LNCAP (cell line): ENCODE data around the gene XRCC3.

Source experiments
- CTCF ChIP-seq: fragments of 450-650 bp; IDR thresholded peaks from 2 replicates; pipeline ENCODE4 v1.5.1; 2017; ENCODE audit warnings: mild to moderate bottlenecking

XRCC3 gene

DNA sequence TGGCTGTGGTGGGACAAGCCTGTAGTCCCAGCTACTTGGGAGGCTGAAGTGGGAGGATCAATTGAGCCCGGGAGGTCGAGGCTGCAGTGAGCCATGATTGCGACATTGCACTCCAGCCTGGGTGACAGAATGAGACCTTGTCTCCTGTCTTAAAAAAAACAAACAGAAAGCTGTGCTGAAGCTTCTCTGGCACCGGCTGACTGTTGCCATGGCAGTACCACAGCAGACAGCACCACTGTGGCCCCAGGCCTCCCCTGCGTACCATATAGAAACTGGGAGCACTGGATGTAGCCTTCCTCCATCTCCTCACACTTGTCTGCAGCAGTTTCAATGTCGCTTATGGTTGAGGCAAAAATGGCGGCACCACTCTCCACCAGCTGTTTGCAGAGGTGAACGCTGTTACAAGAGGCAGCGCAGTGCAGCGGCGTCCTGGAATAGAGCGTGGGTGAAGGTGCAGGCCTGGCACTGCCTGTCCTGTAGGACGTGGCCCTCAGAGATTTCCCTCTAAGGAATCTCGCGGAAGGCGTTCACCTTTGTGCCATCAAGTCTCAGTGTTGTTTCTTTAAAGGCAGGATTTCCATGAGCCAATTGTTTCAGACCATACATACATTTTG lies 22.3 kb upstream of the XRCC3 start:
- no peak for TF ChIP-seq CTCF

DNA sequence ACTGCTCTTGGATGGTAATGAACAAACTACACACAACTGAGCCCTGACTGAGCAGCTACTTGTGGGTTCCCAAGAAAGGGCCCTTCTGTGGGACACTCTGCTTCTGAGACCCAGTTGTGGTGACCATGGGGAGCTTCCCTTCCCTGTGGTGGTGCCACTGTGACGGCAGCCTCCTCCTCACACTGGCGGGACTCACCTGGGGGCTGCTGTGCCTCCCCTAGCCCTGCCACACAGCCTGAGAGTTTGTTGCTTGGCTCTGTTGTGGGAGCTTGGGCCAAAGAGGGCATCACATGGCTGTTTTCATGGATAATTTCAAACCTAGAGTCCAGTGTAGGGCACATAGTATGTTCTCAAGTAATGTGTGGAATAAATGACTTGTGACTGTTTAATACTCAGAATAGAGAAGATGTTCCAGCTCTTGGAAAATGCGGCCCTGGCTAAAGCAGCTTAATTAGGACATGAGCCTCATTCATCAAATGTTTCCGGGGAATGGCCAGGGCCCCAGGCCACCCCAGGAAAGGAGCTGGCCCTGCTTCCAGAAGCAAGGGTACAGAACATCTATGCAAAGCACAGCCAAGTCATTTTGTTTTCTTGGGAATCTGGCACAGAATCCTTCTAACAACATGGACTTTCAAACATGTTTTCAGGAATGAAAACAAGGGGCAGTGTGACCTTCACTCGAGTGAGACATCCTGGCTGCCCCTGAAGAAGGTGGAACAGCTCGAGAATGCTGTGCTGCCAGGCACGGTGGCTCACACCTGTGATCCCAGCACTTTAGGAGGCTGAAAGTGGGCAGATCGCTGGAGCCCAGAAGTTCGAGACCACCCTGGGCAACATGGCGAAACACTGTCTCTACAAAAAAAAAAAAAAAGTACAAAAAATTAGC lies 21.5 kb upstream of the XRCC3 start:
- TF ChIP-seq CTCF: no peak

DNA sequence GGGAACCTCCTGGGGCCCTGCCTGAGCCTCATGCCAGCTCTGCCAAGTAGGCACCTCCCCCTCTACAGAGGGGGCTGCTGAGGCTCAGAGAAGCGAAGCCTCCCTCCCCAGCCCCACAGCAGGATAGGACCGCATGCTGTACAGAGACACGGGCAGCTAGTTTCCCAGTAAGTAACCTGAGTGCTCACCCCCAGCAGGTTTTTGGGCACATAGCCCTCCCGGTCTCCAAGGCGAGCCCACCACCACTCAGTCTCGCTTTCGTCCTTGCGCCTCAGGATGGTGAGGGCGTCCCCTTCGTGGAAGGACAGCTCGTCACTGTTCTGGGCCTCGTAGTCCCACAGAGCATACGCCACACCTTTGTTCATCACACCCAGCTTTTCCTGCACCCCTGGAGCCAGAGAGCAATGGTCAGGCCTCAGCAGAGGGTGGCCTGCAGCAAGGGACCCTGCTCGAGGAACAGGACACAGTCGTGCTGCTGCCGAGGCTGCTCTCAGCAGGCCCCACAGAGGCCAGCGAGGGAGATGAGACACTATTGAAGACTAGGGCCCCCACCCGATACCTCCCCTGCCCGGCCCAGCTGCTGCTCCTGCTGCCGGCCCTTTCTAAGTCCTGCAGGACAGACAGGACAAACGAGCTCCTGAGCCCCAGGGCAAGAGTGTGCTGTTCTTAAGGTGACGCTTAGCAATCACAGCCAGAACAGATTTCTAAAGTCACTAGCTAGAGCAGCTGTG lies 20.7 kb upstream of the XRCC3 start:
- TF ChIP-seq CTCF: no peak

DNA sequence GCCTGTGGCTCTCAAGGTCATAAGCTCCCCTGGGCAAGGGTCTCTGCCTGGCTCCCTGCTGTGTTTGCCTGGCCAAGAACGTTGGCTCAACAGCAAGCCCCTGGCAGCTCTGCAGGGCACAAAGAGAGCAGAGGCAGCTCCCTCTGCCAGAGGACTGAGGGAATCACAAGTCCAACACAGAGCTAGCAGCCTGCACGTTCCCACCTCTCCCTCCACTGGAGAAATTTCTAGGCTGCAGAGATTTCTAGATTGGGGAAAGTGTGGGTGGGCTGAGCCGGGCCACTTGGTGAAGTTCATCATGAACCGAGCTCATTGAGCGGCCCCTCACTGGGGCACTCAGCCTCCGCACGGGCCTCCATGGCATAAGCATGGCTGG lies 20.2 kb upstream of the XRCC3 start:
- TF ChIP-seq CTCF: no peak

DNA sequence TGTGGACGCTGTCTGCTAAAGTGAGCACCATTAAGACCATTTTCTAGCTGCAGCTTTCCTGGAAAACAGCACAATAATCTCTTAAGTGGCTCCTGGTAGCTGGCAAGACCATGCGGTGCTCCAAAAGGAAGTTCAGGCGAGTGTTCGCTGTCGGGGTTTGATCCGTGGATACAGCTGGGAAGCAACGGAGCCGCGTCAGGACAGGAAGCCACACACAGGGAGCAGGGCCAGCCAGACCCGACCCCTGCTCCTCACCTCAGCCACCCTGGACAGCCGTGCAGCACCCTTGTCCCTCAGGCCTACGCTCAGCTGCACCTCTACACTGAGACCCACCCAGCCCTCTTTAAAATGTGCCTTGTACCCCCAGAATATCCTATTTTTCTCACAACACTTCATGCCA lies 19.8 kb upstream of the XRCC3 start:
- no peak for TF ChIP-seq CTCF

DNA sequence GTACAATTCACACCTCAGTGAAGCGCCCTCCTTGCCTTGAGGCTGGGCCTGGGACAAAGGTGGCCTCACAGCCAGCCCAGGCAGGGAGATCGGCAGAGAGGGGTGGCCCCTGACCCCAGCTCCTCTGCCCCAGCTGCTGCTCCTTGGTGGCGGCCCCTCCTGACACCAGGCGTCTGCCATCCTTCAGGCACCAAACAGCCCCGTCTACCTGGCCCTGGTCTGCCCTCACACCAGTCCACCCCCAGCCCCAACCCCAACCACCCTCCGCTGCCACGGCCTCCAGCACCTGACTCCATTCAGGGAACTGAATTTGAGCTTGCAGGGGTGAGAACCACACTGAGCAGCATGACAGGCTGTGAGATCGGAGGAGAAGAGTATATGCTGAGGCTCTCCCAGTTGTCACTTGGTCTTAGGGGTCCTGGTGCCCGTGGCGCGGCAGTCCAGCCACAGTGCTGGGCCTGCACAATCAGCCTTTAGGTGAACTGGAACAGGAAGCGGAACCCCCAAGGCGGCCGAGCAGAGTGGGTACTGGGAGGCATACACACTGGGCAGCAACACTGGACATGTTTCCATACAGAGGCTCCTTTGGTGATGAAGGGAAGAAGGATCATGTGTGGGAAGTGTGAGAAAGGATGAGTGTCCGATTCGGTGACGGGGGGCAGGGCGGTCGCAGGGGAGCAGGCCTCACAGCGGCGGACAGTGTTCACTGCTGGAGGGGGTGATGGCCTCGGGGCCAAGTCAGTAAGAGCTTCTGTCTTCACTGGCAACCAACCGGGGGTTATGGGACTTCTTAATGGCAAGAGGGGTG lies 19.0 kb upstream of the XRCC3 start:
- no peak for TF ChIP-seq CTCF

- TF ChIP-seq CTCF: no peak
These were observed 18.4 kb upstream of the XRCC3 start for GRCh38 chr14:103733651-103734050.
